Lower leg skin (tissue), 3 donors: ENCODE data around the gene PNCK.

Experiments used
- CTCF ChIP-seq, 3 donors: fragments of 450-650 bp; IDR thresholded peaks; one replicate each; pipeline ENCODE4 v1.5.1; 2016; ENCODE audit warnings: antibody characterized with exemption in 3 of 3, mild to moderate bottlenecking in 3 of 3, moderate library complexity in 2 of 3
- POLR2A ChIP-seq, 2 donors: fragments of 450-650 bp; IDR thresholded peaks; one replicate each; pipeline ENCODE4 v1.6.1; 2016 to 2017; ENCODE audit warnings: antibody characterized with exemption in 2 of 2, mild to moderate bottlenecking in 1 of 2, moderate library complexity in 1 of 2

GRCh38 chrX:153636716-153637115 lies 36.9 kb downstream of the PNCK start:
- TF ChIP-seq CTCF (IDR thresholded peaks at IDR 0.05) (no peak), POLR2A (IDR thresholded peaks at IDR 0.05) (no peak)
